IPS DF 6.9 (cell line): ENCODE results near the gene FTCD.

Experiments
- DNase-seq: peaks from one replicate; pipeline ENCODE4 v3.0.0-alpha.2; 2013; ENCODE audit warnings: low read depth, low spot score
- H3K27ac ChIP-seq: one replicate; pipeline ENCODE4 v1.5.1; 2013; ENCODE audit warnings: low read length, control low read depth
- H3K27me3 ChIP-seq: 2 replicates; pipeline ENCODE4 v1.6.1; 2013; ENCODE audit warnings: mild to moderate bottlenecking, low read length; ENCODE audit not compliant: control insufficient read depth, insufficient read depth
- H3K36me3 ChIP-seq: 2 replicates; pipeline ENCODE4 v1.6.1; 2013; ENCODE audit warnings: low read length; ENCODE audit not compliant: control insufficient read depth, insufficient read depth
- H3K4me1 ChIP-seq: 2 replicates; pipeline ENCODE4 v1.6.1; 2013; ENCODE audit warnings: low read length; ENCODE audit not compliant: control insufficient read depth, insufficient read depth
- H3K4me3 ChIP-seq: 2 replicates; pipeline ENCODE4 v1.5.1; 2013; ENCODE audit warnings: mild to moderate bottlenecking, low read length
- H3K9me3 ChIP-seq: 2 replicates; pipeline ENCODE4 v1.6.1; 2013; ENCODE audit warnings: low read length, inconsistent platforms; ENCODE audit not compliant: control insufficient read depth, insufficient read depth
- WGBS: extraction: QIAGEN DNeasy Blood & Tissue Kit; methylation state at CpG from one replicate; pipeline ENCODE4 v1.1.7; 2013; ENCODE audit warnings: mixed read lengths, missing lambda C conversion rate; ENCODE audit not compliant: insufficient read length, insufficient coverage; 5-methylcytosine and 5-hydroxymethylcytosine counted together

FTCD gene

GRCh38 chr21:46119637-46120271 lies 35.6 kb downstream of the FTCD start:
- Histone ChIP-seq H3K36me3 (peaks cover 6% of the 10 kb centered on the region; the same call in 1 of the 2 replicates), H3K4me3 (no peak overlapping the region), H3K27me3 (no peaks in the 10 kb centered on the region), H3K4me1 (no peaks in the 10 kb centered on the region), H3K27ac (no peak overlapping the region), H3K9me3 (no peaks in the 10 kb centered on the region)
- DNase-seq, result no peak
- WGBS, result no CpG with 5 or more reads among the region's 14 CpGs

- Histone ChIP-seq H3K4me1 (no peaks in the 10 kb centered on the region), H3K9me3 (no peaks in the 10 kb centered on the region), H3K27ac (no peak overlapping the region), H3K36me3 (peaks cover 6% of the 10 kb centered on the region; the same call in 1 of the 2 replicates), H3K27me3 (no peaks in the 10 kb centered on the region), H3K4me3 (no peak overlapping the region)
- no CpG with 5 or more reads among the region's 12 CpGs for WGBS
- DNase-seq, result no peak
Observed at GRCh38 chr21:46119144-46119636, 36.2 kb downstream of the FTCD start.

DNA sequence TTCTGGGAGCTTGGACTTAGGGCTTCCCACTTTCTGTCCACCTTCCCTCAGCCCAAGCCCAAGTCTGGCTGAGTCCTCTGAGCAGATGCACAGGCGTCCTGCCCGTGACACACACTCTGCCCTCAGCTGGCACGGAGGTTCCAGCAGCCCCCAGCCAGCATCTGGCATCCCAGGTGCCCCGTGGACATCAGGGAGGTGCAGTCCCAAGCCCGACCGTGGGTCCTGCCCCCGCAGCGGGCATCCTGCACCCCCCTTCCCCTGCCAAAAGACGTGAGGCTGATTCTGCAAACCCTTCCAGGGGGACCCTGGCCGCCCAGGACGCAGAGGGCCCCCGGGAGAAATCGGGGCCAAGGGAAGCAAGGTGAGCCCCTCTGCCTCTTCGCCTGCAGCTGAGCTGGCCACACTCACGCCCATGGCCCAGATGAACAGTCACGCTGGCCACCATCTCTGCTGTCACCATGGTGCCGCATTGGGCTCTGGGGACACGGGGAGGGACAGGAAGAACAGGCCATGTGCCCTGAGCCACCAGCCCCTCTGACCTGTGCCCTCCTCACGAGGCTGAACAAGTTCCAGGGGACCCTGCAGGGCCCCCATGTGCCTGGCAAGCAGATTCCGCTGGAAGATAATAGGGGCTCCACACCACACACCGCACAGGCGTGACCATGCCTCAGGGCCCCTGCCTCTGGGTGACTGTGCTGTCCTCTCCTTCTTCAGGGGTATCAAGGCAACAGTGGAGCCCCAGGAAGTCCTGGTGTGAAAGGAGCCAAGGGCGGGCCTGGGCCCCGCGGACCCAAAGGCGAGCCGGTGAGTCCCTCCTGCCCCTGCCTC lies 36.8 kb downstream of the FTCD start:
- Histone ChIP-seq H3K27ac (no peak overlapping the region), H3K4me1 (no peaks in the 10 kb centered on the region), H3K36me3 (peaks cover 8% of the 10 kb centered on the region; the same call in 1 of the 2 replicates), H3K9me3 (no peaks in the 10 kb centered on the region), H3K4me3 (no peak overlapping the region), H3K27me3 (no peaks in the 10 kb centered on the region)
- WGBS, result no CpG with 5 or more reads among the region's 27 CpGs
- DNase-seq, result no peak

GRCh38 chr21:46117586-46118315 lies 37.6 kb downstream of the FTCD start:
- Histone ChIP-seq H3K4me1 (no peaks in the 10 kb centered on the region), H3K36me3 (peaks cover 8% of the 10 kb centered on the region; the same call in 1 of the 2 replicates), H3K4me3 (no peak overlapping the region), H3K27me3 (no peaks in the 10 kb centered on the region), H3K27ac (no peak overlapping the region), H3K9me3 (no peaks in the 10 kb centered on the region)
- no peak for DNase-seq
- no CpG with 5 or more reads among the region's 29 CpGs for WGBS

GRCh38 chr21:46116776-46117585 lies 38.4 kb downstream of the FTCD start:
- no CpG with 5 or more reads among the region's 24 CpGs for WGBS
- Histone ChIP-seq H3K27me3 (no peaks in the 10 kb centered on the region), H3K4me3 (no peak overlapping the region), H3K27ac (no peak overlapping the region), H3K36me3 (peaks cover 13% of the 10 kb centered on the region), H3K4me1 (no peaks in the 10 kb centered on the region), H3K9me3 (no peaks in the 10 kb centered on the region)
- DNase-seq, result no peak

- no CpG with 5 or more reads among the region's 20 CpGs for WGBS
- H3K9me3 ChIP-seq, result no peaks in the 10 kb centered on the region
- DNase-seq, result no peak
Observed at GRCh38 chr21:46116189-46116775, 39.1 kb downstream of the FTCD start.

GRCh38 chr21:46115441-46116188 lies 39.8 kb downstream of the FTCD start:
- no peaks in the 10 kb centered on the region for H3K27me3 ChIP-seq
- no peak for DNase-seq
- H3K36me3 ChIP-seq, result peaks cover 10% of the 10 kb centered on the region
- no peaks in the 10 kb centered on the region for H3K9me3 ChIP-seq
- H3K4me3 ChIP-seq, result no peak overlapping the region
- H3K4me1 ChIP-seq, result no peaks in the 10 kb centered on the region
- WGBS, result no CpG with 5 or more reads among the region's 17 CpGs
- no peak overlapping the region for H3K27ac ChIP-seq

More at GRCh38 chr21:46116189-46116775, 39.1 kb downstream of the FTCD start:
- no peak overlapping the region for H3K4me3 ChIP-seq
- H3K36me3 ChIP-seq, result peaks cover 13% of the 10 kb centered on the region
- no peaks in the 10 kb centered on the region for H3K4me1 ChIP-seq
- H3K27ac ChIP-seq, result no peak overlapping the region
- H3K27me3 ChIP-seq, result no peaks in the 10 kb centered on the region

DNA sequence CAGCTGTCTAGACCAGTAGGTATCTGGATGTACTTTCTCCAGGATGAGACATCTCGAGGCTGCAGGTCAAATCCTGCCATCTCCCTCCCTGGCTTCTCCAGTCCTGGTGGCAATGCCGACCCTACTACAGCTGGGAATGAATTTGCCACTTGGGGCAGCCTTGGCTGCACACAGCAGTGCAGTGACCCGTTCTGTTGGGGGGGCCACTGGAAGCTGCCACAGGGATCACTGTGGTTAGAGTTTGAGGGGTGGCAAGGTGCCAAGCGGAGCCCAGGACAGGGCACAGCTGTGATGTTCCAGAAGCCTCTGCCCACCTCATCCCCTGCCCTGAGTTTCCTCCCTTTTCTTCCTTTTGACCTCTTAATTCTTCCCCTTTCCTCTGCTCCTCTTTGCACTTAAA lies 40.4 kb downstream of the FTCD start:
- Histone ChIP-seq H3K27me3 (no peaks in the 10 kb centered on the region), H3K4me1 (no peaks in the 10 kb centered on the region; the same call in 1 of the 2 replicates), H3K4me3 (no peak overlapping the region), H3K36me3 (peaks cover 10% of the 10 kb centered on the region), H3K9me3 (no peaks in the 10 kb centered on the region), H3K27ac (no peak overlapping the region)
- no peak for DNase-seq
- no CpG with 5 or more reads among the region's 4 CpGs for WGBS

- DNase-seq, result no peak
- Histone ChIP-seq H3K27me3 (no peaks in the 10 kb centered on the region), H3K4me1 (no peaks in the 10 kb centered on the region; the same call in 1 of the 2 replicates), H3K36me3 (peaks cover 9% of the 10 kb centered on the region), H3K4me3 (no peak overlapping the region), H3K27ac (no peak overlapping the region), H3K9me3 (no peaks in the 10 kb centered on the region)
- WGBS, result no CpG with 5 or more reads among the region's 16 CpGs
Observed at GRCh38 chr21:46113497-46114176, 41.7 kb downstream of the FTCD start.
